HG02870 (cell line): ENCODE data around the gene GATA3.
"Not testable (repeated sequence)": the region's sequence is repeated elsewhere in the genome, so short reads cannot be mapped to it uniquely, and the experiment has no call there.

Source experiments
- ATAC-seq: cut with Tn5 transposase; IDR thresholded peaks from one replicate; pipeline ENCODE4 v1.9.1; 2021; ENCODE audit warnings: mild to moderate bottlenecking, moderate library complexity; ENCODE audit not compliant: unreplicated experiment

The GATA3 gene

DNA sequence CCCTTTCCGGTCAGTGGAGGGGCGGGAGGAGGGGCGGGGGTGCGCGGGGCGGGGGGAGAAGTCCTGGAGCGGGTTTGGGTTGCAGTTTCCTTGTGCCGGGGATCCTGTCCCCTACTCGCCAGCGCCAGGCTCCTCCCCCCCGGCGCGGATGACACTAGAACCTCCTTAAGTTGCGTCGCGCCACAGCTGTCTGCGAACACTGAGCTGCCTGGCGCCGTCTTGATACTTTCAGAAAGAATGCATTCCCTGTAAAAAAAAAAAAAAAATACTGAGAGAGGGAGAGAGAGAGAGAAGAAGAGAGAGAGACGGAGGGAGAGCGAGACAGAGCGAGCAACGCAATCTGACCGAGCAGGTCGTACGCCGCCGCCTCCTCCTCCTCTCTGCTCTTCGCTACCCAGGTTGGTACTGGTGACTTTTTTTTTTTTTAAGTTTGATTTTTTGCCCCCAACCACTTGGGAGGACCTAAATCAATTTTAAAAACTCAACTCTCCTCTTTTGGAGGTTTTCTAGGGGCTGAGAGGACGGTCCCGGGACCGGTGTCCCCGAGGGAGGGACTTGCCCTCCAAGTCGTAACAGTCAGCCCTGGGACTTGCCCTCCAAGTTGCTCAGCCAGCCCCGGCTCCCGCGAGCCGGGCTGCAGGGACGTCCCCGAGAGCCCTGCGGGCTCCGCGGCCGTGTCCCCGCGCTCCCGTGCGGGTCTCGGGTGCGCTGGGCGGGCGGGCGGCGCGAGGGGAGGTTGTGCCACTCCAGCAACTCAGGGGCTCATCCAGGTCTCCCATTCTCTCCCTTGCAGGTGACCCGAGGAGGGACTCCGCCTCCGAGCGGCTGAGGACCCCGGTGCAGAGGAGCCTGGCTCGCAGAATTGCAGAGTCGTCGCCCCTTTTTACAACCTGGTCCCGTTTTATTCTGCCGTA is at the start of gene GATA3:
Gene GATA3 (plus strand): TSS at position 195 of the 914 bp plus-strand sequence. CDS start 968 bp downstream, outside the sequence.
- ATAC-seq, result peak; percentile 32

DNA sequence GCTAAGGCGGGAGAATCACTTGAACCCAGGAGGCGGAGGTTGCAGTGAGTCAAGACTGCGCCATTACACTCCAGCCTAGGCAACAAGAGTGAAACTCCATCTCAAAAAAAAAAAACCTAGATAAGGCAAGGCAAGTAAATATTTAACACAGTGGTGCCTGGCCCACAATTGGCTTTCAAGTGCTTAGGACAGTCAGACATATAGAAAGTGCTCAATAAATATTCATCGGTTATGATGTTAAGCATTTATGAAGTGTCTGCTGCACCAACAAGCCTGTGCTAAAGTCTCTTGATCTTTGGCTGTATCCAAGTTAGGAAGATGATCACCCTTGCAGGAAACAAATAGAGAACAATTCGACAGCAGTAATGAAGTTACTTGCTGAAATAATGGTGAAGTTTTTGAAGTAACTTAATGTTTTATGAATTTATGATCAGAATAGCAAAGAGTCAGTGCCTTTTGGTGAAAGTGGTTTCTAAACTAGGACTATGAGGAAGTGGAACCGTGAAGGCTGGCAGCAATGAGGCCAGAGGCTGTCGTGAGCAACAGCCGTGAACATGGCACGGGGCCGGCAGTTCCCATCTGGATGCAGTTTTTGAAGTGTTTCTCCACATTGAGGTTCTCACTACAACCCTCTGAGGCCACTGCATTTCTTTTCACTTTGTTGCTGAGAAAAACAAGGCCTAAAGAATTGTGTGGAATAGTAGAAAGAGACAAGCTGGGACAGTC is 48.1 kb upstream of the GATA3 start:
- ATAC-seq, result peak; percentile 61

DNA sequence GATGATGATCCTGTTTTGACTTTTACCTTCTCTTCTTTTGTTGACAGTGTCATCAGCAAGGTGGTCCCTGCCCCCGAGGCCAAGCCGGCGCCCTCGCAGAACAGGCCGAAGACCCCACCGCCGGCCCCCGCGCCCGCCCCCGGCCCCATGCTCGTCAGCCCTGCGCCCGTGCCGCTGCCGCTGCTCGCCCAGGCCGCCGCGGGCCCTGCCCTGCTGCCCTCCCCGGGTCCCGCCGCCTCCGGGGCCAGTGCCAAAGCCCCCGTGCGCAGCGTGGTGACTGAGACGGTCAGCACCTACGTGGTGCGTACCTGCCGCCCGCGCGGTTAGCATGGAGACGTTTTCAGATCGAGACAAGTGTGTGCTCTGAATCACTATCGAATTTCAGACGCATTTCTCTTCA is 45.5 kb upstream of the GATA3 start:
- no peak for ATAC-seq

DNA sequence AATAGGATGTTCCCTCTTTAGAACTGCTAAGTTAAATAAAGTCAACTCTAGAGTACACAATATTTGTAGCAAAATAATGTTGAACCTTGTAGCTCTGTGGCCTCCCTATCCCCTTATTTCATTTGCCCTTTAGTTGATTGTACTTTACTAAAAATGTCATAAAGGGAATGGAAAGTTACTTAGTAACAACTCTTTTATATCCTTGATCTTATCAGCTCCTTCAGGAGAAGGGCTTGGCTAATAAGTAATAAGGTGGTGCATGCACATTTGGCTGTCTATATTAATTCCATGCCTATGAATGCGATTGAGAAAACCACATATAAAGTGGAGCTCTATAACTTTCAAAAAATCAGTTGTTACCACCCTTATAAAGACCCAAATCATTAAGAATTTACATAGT is 41.5 kb upstream of the GATA3 start:
- ATAC-seq, result no peak

DNA sequence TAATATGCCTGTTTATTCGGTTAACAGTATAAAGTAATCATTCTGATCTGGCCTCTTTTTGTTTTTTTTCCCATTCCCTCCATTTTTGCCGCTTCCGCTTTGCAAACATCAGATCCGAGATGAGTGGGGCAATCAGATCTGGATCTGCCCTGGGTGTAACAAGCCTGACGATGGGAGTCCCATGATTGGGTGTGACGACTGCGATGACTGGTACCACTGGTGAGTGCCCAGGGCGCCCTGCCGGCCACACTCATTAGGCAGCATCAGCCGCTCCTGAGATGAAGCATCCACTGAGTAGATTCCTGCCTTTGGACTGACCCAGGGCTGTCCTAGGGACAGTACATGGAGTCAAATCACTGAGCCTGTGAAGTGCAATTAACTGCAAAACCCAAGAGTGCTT is 40.9 kb upstream of the GATA3 start:
- no peak for ATAC-seq

DNA sequence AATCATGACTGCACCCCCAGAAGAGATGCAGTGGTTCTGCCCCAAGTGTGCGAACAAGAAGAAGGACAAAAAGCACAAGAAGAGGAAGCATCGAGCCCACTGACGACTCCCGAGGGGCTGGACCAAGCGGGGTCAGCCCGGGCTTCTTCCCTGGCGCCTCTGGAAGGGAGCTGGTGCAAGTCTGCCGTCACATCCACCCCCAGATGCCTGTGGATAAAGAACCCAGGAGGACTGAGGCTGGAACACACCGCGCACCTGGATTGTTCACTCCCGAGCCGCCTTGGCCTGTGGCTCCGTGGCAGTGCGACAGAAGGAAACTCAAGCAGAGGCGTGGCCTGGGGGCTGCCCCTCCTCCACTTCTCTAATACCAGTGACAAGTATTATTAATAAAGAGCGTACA is 39.8 kb upstream of the GATA3 start:
- ATAC-seq, result no peak

DNA sequence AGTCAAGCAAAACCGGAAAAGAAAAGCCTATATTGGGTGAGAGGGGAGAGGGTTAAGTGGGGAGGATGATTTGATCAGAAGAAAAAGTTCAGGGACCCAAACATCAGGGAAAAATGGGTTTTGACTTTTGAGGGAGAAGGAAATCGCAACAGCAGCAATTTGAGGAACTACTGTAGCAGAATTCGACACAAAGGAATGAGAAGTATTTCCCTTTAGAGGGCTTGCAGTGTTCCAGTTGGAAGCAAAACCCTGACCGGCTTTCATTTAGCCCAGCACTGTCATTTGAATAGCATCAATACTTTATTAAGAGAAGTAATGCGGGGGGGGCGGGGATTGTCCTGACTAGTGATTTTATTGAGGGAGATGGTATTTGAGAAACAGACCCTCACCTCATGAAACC is 37.2 kb upstream of the GATA3 start:
- no peak for ATAC-seq

DNA sequence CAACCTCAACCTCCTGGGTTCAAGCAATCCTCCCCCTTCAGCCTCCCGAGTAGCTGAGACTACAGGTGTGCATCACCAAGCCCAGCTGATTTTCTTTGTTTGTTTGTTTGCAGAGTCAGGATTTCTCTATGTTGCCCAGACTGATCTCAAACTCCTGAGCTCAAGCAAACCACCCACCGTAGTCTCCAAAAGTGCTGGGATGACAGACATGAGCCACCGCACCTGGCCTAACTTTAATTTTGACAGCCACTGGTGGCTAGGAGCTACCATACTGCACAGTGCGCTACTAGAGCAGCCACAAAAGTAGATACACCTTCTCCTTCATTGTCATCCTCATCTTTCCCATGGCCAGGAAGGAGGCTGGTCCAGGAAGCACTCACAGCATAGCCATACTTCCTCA is 31.2 kb upstream of the GATA3 start:
- ATAC-seq, result no peak

DNA sequence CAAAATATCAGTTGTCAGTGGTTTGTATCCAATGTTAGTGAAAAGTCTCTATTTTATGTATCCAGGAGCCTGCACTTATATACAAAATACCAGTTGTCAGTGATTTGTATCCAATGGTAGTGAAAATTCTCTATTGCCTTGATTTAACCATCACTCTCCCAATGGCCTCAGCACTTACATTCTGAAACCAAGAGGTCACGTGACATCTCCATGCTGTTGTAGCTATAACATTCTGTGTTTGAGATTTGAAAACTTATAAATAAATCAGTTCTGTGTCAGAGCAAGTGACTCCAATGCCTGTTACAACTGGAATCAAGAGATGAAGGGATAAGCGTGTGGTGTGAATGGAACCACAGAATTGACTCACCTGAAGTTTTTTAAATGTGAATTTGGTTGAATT is 30.6 kb upstream of the GATA3 start:
- no peak for ATAC-seq

DNA sequence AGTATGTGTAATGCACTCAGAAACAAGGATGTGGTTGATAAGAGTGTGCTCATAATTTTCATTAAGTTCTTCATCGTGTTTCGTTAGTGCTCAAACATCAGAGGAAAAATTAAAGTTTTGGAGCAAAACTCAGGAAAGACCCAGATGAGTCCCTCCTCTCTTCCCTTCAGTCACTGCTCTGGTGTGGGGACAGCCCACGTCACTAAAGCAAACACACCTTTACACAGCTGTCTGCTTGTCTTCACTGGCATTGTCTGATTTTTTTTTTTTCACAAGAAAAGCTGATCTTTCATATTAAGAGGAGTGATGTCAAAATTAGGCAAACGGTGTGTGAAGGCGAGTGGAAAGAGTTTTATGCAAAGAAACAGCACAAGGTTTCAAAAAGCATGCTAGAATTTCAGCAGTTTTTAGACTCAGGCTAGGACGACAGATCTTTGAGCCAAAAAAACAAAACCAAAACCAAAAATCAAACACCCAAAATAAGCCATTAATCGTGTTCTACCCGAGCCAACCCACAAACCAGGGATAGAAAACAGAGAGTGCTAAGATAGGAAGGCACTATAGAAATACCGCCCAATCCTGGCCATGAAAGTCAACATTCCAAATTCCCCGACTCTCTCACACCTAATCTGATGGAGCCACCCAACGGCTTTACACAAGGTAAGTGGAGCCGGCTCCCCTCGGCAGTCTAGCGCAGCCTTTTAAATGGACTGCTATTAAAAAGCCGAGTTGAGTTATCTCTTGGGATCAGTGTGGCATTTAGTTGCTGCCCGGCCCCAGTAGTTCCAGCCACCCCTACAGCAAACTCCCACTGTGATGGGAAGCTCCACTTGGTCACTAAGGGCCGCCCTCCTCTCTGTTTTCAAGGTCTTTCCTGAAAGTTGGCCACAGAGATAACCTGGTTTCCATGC is 27.9 kb upstream of the GATA3 start:
- peak; percentile 56 for ATAC-seq

DNA sequence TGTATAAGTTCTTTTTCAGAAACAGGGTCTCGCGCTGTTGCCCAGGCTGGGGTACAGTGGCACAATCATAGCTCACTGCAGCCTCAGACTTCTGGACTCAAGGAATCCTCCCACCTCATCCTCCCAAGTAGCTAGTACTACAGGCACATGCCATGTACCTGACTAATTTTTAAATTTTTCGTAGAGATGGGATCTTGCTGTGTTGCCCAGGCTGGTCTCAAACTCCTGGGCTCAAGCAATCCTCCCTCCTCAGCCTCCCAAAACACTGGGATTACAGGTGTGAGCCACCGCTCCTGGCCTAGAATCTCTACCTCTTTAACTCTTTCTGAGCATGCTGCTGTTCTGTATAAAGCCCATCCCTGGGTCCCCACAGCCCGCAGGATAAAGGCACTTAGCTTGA is 23.3 kb upstream of the GATA3 start:
- ATAC-seq, result not testable (repeated sequence)

DNA sequence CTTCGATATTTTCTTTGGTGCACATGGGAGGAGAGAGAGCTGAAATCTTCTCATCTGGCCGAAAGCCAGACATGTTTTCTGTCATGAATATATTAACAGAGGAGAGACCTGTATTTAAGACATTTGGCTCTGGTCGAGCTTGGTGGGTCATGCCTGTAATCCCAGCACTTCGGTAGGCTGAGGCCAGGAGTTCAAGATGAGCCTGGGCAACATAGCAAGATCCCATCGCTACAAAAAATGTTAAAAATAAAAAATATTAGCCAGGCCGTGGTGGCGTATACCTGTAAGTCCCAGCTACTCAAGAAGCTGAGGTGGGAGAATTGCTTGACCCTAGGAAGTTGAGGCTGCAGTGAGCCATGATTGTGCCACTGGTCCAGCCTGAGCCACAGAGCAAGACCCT is 21.9 kb upstream of the GATA3 start:
- ATAC-seq, result no peak

DNA sequence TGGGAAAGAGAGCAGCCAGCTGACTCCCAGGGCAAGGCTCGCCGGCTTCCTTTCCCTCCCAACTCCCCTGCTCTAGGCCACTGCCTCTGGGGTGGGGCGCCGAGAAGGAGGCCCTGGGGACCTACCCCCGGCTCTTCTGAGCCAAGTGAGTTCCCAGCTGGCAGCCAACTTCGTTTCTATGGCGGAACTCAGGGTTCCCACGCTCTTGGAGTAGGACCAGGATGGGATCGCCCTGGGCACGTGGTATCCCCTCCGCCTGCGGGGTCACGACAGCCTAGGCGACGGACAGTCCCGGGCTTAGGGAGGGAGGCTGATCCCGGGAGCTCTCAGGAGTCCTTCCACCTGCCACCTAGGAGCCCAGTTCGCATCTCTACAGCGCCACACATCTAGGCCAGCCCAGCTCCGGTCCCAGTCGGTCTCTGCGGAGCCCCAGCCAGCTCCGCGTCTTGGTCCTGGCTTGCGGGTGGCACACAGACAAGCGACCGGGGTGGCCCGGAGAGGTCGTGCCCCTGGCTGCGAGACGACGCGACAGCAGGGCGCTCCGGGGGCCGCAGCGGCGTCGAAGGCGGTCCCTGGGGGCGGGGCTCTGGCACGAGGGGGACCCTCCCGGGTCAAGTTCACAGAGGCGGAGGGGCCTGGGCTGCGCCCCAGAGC is 20.5 kb upstream of the GATA3 start:
- no peak for ATAC-seq

DNA sequence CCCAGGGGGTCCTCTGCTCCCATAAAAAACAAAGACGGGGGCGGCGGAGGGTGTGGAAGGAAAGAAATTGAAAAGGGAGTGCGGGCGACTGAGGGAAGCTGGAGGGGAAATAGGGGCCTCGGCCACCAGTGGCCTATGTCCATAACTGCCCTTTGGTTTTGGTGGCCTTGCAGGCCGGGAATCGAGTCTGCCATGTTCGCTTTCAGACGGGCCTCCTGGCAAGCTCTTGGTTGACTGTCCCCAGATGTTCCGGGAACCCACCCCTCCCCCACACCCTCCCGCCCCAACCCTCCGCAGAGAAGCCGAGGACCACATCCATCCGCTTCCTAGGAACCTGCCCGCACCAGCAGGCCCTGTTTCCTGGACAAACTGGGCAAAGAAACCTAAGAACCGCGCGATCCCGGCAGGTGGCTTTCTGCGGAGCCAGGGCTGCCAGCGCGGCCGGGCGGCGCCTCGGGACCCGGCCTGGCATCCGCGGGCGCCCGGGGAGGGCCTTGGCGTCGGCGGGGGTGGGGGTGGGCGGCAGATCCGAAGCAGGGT is 20.0 kb upstream of the GATA3 start:
- ATAC-seq, result no peak

DNA sequence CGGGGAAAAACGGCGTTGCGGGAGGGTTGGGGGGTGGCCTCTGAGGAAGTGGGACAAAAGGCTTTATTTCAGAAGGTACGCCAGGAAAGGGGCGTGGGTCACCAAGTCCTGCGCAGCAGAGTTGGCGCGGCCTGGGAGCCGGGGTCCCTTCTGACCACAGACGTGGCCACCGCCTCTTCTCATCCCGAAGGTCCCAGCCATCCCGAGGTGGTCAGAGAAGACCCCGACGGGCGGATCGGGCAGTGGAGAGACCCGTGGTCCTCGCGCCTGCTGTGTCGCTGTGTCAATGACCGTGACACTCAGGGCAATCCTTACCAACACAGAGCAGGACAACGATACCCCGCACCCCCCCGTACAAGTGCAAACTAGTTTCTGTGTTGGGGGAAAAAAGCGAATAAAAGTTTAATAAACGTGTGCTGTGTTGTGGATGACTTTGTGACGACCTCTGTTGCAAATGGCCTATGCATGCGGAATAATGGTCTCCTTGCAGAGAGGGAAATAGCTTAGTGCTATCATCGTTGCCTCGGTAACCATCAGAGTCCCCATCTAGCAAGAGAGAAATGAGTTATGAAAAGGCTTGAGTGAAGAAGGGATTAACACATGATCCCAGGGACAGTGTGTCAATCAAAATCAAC is 19.4 kb upstream of the GATA3 start:
- ATAC-seq, result no peak

DNA sequence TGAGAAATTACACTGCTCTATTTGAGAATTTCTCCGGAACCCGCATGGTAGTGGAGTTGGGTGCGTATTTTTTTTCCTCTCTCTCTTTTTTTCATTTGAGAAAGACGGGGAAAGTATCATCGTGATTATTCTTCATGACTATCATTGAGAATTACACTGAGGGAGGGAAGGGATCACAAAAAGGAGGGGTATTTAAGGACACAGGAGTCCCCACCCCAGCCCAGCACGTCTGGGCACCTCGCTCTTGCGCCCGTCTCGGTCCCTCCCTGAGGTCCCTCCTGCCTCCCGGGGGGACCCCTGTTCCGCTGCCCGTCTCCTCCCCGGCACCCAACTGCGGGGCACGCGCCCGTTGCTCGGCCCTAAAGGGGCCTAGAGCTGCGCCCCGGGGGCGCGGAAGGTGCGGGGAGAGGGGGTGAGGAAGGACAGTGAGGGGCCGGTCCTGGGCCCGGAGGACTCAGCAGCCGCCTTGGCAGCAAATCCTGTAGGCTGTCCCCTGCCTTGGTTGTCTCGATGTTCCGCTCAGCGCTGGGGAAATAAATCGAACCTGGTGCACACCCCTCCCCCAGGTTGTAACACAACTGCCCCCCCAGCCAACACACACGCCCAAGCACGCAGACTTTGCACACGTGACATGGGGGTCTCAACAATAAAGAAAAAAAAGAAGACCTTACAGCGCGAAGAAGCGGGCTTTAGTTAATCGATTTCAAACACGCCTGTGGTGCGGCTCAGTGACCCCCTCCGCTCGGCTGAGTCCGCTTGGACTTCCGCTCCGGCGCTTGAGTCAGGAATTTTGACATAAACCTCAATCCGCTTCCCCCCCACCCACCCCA is 18.6 kb upstream of the GATA3 start:
- ATAC-seq, result no peak

DNA sequence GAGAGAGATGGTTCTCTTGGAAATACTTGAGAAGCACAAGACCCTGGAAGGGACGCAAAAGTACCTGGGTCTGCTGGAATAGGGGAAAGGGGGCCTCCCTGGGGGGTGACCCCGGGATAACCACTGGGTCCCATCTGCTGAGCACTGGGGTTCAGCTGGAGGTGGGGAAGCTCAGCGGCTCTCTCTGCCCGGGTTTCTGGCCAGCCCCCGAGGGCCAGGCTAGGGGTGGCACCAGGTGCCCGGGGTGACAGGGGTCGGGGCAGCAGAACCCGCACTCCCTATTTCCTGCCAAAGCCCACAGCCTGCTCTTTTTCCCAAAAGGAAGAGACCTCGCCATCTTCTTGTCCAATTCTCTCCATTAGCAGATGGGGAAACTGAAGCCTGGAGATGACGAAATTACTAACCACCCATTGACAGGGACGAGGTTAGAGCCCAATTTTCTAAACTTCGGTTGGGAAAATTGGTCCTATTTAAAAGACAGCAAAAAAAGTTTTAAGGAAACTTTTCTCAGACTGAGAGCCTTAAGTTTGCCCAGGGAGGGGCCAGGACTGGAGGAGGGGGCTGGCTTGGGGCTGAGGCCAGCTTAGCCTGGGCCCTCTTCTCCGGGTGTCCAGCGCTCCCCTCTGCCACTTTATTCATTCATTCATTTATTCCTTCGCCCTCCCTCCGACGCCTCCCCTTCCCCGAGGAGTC is 17.8 kb upstream of the GATA3 start:
- ATAC-seq, result no peak

DNA sequence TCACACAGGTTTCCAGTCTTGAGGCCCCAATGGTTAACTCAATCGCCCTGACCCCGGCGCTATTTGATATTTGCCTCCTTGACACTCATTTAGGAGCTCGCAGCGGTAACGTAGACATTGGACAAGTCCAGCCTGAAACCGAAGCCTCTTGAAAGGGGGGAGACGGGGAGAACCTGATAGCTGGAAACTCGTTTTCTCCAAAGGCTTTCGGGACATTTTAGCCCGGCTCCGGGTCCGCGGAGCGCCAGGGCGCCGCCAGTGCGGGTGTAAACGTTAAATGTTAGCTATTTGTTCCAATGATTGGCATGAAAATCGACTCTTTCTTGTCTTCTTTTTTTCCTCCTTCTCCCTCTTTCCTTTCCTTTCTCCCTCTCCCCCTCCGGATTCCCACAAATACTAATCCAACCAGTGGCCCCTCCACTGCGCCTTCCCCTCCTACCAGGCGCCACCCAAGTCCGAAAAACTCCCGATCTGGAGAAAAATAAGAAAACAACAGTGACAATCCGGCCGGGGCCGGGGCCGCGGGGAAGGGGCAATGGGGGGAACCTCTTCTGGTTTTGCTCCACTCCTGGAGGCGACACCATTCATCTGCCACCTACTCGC is 17.2 kb upstream of the GATA3 start:
- ATAC-seq, result no peak
